H1 (cell line): Measurements from ENCODE around the gene DYTN.

Source experiments
- JUN ChIP-seq: IDR thresholded peaks from 2 replicates; pipeline ENCODE4 v1.6.1; 2011; ENCODE audit warnings: low read depth, mild to moderate bottlenecking, improper control_type of control experiment, low read length
- JUND ChIP-seq: IDR thresholded peaks from 2 replicates; pipeline ENCODE4 v1.6.1; 2011; ENCODE audit warnings: mild to moderate bottlenecking, improper control_type of control experiment, low read length
- MAX ChIP-seq: IDR thresholded peaks from 2 replicates; pipeline ENCODE4 v1.6.1; 2012; ENCODE audit warnings: inconsistent platforms
- TEAD4 ChIP-seq: IDR thresholded peaks from 2 replicates; pipeline ENCODE4 v1.6.1; 2012; ENCODE audit warnings: low read depth, low read length, inconsistent platforms, mixed read lengths
- YY1 ChIP-seq: IDR thresholded peaks from 2 replicates; pipeline ENCODE4 v1.6.1; 2011; ENCODE audit warnings: low read depth, mild to moderate bottlenecking, low read length

- TF ChIP-seq JUND (no peak), MAX (no peak), YY1 (no peak), TEAD4 (no peak), JUN (no peak)
These were observed 83.2 kb downstream of the DYTN start for GRCh38 chr2:206635015-206635414.
